Kidney (tissue), 14 donors: ENCODE results near the gene USP48. TPM values are rescaled to one million over a fixed set of nuclear protein-coding genes. Genes with fewer than 3 reads are reported as not detected.

Experiments
- DNase-seq, 5 donors: peaks; one replicate each; pipeline ENCODE4 v3.0.0-alpha.2; 2013 to 2020
- FAIRE-seq: peaks from 2 replicates; lab custom pipeline; 2012; peaks lifted over from hg19 to GRCh38; lab: Jason Lieb, UNC
- H3K27ac ChIP-seq, 2 donors: one replicate each; pipeline ENCODE4 v1.7.0; 2013; ENCODE audit warnings: low read depth in 2 of 2, low read length in 2 of 2, inconsistent platforms in 1 of 2
- H3K27me3 ChIP-seq: one replicate; pipeline ENCODE4 v1.7.1; 2013; ENCODE audit warnings: low read length, inconsistent platforms; ENCODE audit not compliant: control insufficient read depth, insufficient read depth
- H3K36me3 ChIP-seq, 3 donors: one replicate each; pipeline versions ENCODE4 v1.7.0 to v1.7.1; 2013; ENCODE audit warnings: low read length in 3 of 3, control low read depth in 1 of 3, inconsistent platforms in 1 of 3; ENCODE audit not compliant: insufficient read depth in 3 of 3, control insufficient read depth in 2 of 3
- H3K4me1 ChIP-seq, 3 donors: one replicate each; pipeline versions ENCODE4 v1.7.0 to v1.7.1; 2013; ENCODE audit warnings: low read length in 3 of 3, inconsistent platforms in 1 of 3, low read depth in 1 of 3; ENCODE audit not compliant: control insufficient read depth in 2 of 3, insufficient read depth in 2 of 3
- H3K4me3 ChIP-seq, 3 donors: one replicate each; pipeline versions ENCODE4 v1.7.0 to v1.8.1; 2013; ENCODE audit warnings: low read length in 3 of 3, control low read depth in 1 of 3, inconsistent platforms in 1 of 3
- H3K9ac ChIP-seq, 3 donors: one replicate each; pipeline versions ENCODE4 v1.7.0 to v1.7.1; 2013; ENCODE audit warnings: low read length in 3 of 3, control low read depth in 1 of 3, inconsistent platforms in 1 of 3
- H3K9me3 ChIP-seq, 3 donors: one replicate each; pipeline versions ENCODE4 v1.7.0 to v1.7.1; 2013; ENCODE audit warnings: low read length in 3 of 3, control low read depth in 1 of 3, inconsistent platforms in 1 of 3; ENCODE audit not compliant: control insufficient read depth in 2 of 3, insufficient read depth in 1 of 3
- CTCF ChIP-seq: IDR thresholded peaks from 3 replicates; pipeline ENCODE4 v1.5.1; 2012; ENCODE audit warnings: mild to moderate bottlenecking, moderate library complexity, borderline replicate concordance; ENCODE audit not compliant: insufficient read depth; ENCODE audit errors: extremely low read depth
- intact Hi-C: fragments of 100-400 bp; cut with DNase I; formaldehyde crosslinking; loops from one replicate; pipeline ENCODE4 v1.11.1; 2022
- polyA plus RNA-seq: library from polyadenylated mRNA; stranded (reverse); fragments of 350-450 nt; fragmentation: Illumina TruSeq; extraction: RNeasy Lipid Tissue Mini Kit (QIAGEN cat#74804); gene quantifications from one replicate; pipeline ENCODE4 v1.2.3, GENCODE V29; 2014; ENCODE audit warnings: low read depth, low replicate concordance; ENCODE audit not compliant: insufficient read depth
- total RNA-seq: library from RNA; stranded (reverse); fragmentation: NEBNext Ultra II Directional; extraction: Animal tissue kit (Norgen Biotek cat#: 25700); gene quantifications from one replicate; pipeline ENCODE4 v1.2.1, GENCODE V29; 2021
- donor health status: control.
- donor health status: control.
- donor health status: control.
- donor health status: control.
- donor health status: control.
- donor health status: DM: yes; HTN: yes; CAD: no.
- donor health status: Normal renal cell carcinoma (clear cell type).

USP48 gene
- total and polyA plus RNA-seq, 2 donors from 2014 or later = 16.7 to 62.8 TPM

- TF ChIP-seq CTCF = no peak
- Histone ChIP-seq H3K4me3 (no peak overlapping the region), H3K36me3 (peaks cover 0 to 5% (median 2%) of the 10 kb centered on the region in 3 donors), H3K27me3 (no peaks in the 10 kb centered on the region), H3K27ac (no peak overlapping the region), H3K4me1 (no peaks in the 10 kb centered on the region), H3K9me3 (peaks cover 0 to 2% (median 0%) of the 10 kb centered on the region in 3 donors), H3K9ac (no peak overlapping the region)
- FAIRE-seq (no peak), DNase-seq (no peak)
- intact Hi-C loops = no loop called here
Measured at GRCh38 chr1:21681426-21681825, 101.5 kb downstream of the USP48 start.

GRCh38 chr1:21680918-21681317, 102.0 kb downstream of the USP48 start:
- no peak for FAIRE-seq
- no peak overlapping the region for H3K9ac ChIP-seq
- peaks cover 0 to 2% (median 0%) of the 10 kb centered on the region in 3 donors for H3K9me3 ChIP-seq
- no peak overlapping the region for H3K4me3 ChIP-seq
- no peak overlapping the region for H3K27ac ChIP-seq
- H3K4me1 ChIP-seq = no peaks in the 10 kb centered on the region
- DNase-seq = no peak
- intact Hi-C loops = no loop called here
- peaks cover 0 to 2% (median 0%) of the 10 kb centered on the region in 3 donors for H3K36me3 ChIP-seq
- no peaks in the 10 kb centered on the region for H3K27me3 ChIP-seq
- no peak for TF ChIP-seq CTCF

- intact Hi-C loops = no loop called here
- Histone ChIP-seq H3K36me3 (peaks cover 0 to 2% (median 0%) of the 10 kb centered on the region in 3 donors), H3K27ac (no peak overlapping the region), H3K9me3 (peaks cover 0 to 2% (median 0%) of the 10 kb centered on the region in 3 donors), H3K27me3 (no peaks in the 10 kb centered on the region), H3K4me1 (no peaks in the 10 kb centered on the region), H3K9ac (no peak overlapping the region), H3K4me3 (no peak overlapping the region)
- FAIRE-seq = no peak
- peak in 1 of 5 donors; percentile 22 for DNase-seq
- TF ChIP-seq CTCF = no peak
Measured at GRCh38 chr1:21680381-21680780, 102.6 kb downstream of the USP48 start.

GRCh38 chr1:21677168-21677567, 105.8 kb downstream of the USP48 start:
- Histone ChIP-seq H3K9me3 (no peaks in the 10 kb centered on the region), H3K9ac (no peak overlapping the region), H3K27ac (no peak overlapping the region), H3K4me3 (no peak overlapping the region), H3K4me1 (peaks cover 5 to 16% (median 16%) of the 10 kb centered on the region in 3 donors), H3K36me3 (peaks cover 0 to 2% (median 0%) of the 10 kb centered on the region in 3 donors), H3K27me3 (no peaks in the 10 kb centered on the region)
- FAIRE-seq (no peak), DNase-seq (no peak)
- TF ChIP-seq CTCF = no peak
- intact Hi-C loops = no loop called here
